Gastrocnemius medialis (tissue), 4 donors: ENCODE data around the gene GASK1A. TPM values are rescaled to one million over a fixed set of nuclear protein-coding genes. Genes with fewer than 3 reads are reported as not detected.

Source experiments
- ATAC-seq, 2 donors: fragments of 150-250 bp; one replicate each; pipeline ENCODE4 v1.9.1; 2016
- DNase-seq, 2 donors: peaks; one replicate each; pipeline ENCODE4 v3.0.0-alpha.2; 2019
- H3K27ac ChIP-seq, 4 donors: fragments of 200-600 bp; sonication (generic); 1 replicate in 1 of 4; 2 replicates in 3 of 4; pipeline ENCODE4 v1.5.1; 2016 to 2018; ENCODE audit warnings: mild to moderate bottlenecking in 2 of 4, moderate library complexity in 1 of 4
- H3K27me3 ChIP-seq, 3 donors: fragments of 200-600 bp; sonication (generic) in 2 of 3; 1 replicate in 1 of 3; 2 replicates in 2 of 3; pipeline versions ENCODE4 v1.5.1 to v1.6.0; 2016 to 2019; ENCODE audit warnings: mild to moderate bottlenecking in 1 of 3, moderate library complexity in 1 of 3
- H3K36me3 ChIP-seq, 2 donors: fragments of 200-600 bp; sonication (generic) in 1 of 2; one replicate each; pipeline ENCODE4 v1.5.1; 2017 to 2018
- H3K4me1 ChIP-seq, 2 donors: fragments of 200-600 bp; sonication (generic) in 1 of 2; one replicate each; pipeline ENCODE4 v1.5.1; 2016 to 2017; ENCODE audit warnings: mild to moderate bottlenecking in 2 of 2
- H3K4me3 ChIP-seq, 4 donors: fragments of 200-600 bp; sonication (generic) in 3 of 4; 1 replicate in 1 of 4; 2 replicates in 3 of 4; pipeline ENCODE4 v1.5.1; 2016 to 2019; ENCODE audit warnings: mild to moderate bottlenecking in 2 of 4
- H3K9me3 ChIP-seq, 3 donors: fragments of 200-600 bp; sonication (generic) in 2 of 3; 1 replicate in 1 of 3; 2 replicates in 2 of 3; pipeline ENCODE4 v1.5.1; 2016 to 2019
- CTCF ChIP-seq, 5 experiments: fragments of 450-650 bp in 3 of 5; fragments of 200-600 bp in 2 of 5; sonication (generic) in 2 of 5; IDR thresholded peaks in 4 of 5; conservative IDR thresholded peaks in 1 of 5; 1 replicate in 4 of 5; 2 replicates in 1 of 5; pipeline ENCODE4 v1.5.1; 2016 to 2019; ENCODE audit warnings: antibody characterized with exemption in 5 of 5, mild to moderate bottlenecking in 3 of 5, moderate library complexity in 3 of 5
- POLR2A ChIP-seq, 2 donors: fragments of 450-650 bp; IDR thresholded peaks; one replicate each; pipeline ENCODE4 v1.6.1; 2017; ENCODE audit warnings: antibody characterized with exemption in 2 of 2, mild to moderate bottlenecking in 2 of 2, moderate library complexity in 2 of 2
- in situ Hi-C, 4 donors: fragments of 200-750 bp; cut with MboI; loops; one replicate each; pipeline versions ENCODE4 v1.15.0 to v1.8.0; 2017; ENCODE audit warnings: low sequenced_read_pairs in 4 of 4
- intact Hi-C: fragments of 100-400 bp; cut with DNase I; formaldehyde crosslinking; loops from one replicate; pipeline ENCODE4 v1.15.1; 2023; ENCODE audit warnings: low total_unique reads
- total RNA-seq, 4 donors: library from RNA; depleted of rRNA; stranded (reverse); fragments of >200 nt; gene quantifications; one replicate each; pipeline versions ENCODE4 v1.1.0 to v1.2.3, GENCODE V29; 2016

The GASK1A gene
- total RNA-seq, 4 donors from 2014 or later, result 0.52 to 6.8 (median 0.87) TPM

- intact Hi-C loops (no loop called here), in situ Hi-C loops (loop anchor here in 1 of 4 donors (25.0 kb wide), 1 partner anchor 136 kb away; no protein-coding TSS in a partner anchor)
- H3K27me3 ChIP-seq, result no peaks in the 10 kb centered on the region
- H3K4me1 ChIP-seq, result peaks cover 33 to 34% of the 10 kb centered on the region in 2 donors
- TF ChIP-seq CTCF (IDR thresholded peaks at IDR 0.05 in 4 of 5, conservative IDR thresholded peaks at IDR 0.05 in 1 of 5) (no peak), POLR2A (IDR thresholded peaks at IDR 0.05) (no peak)
- H3K27ac ChIP-seq, result no peak overlapping the region
- no peak for ATAC-seq
- no peaks in the 10 kb centered on the region for H3K36me3 ChIP-seq
- no peaks in the 10 kb centered on the region for H3K9me3 ChIP-seq
- DNase-seq, result no peak
- no peak overlapping the region for H3K4me3 ChIP-seq
Observed at GRCh38 chr3:43098761-43099160, 119.7 kb downstream of the GASK1A start.

- peaks cover 18 to 23% of the 10 kb centered on the region in 2 donors for H3K4me1 ChIP-seq
- H3K27me3 ChIP-seq, result no peaks in the 10 kb centered on the region
- TF ChIP-seq CTCF (IDR thresholded peaks at IDR 0.05 in 4 of 5, conservative IDR thresholded peaks at IDR 0.05 in 1 of 5), result no peak
- TF ChIP-seq POLR2A (IDR thresholded peaks at IDR 0.05), result no peak
- ATAC-seq (no peak), DNase-seq (no peak)
- no peak overlapping the region for H3K4me3 ChIP-seq
- intact Hi-C loops, result no loop called here
- H3K9me3 ChIP-seq, result no peaks in the 10 kb centered on the region
- no peak overlapping the region for H3K27ac ChIP-seq
- H3K36me3 ChIP-seq, result no peaks in the 10 kb centered on the region
- in situ Hi-C loops, result no loop called here
Observed at GRCh38 chr3:43102773-43103480, 123.8 kb downstream of the GASK1A start.

- DNase-seq (no peak), ATAC-seq (no peak)
- H3K27me3 ChIP-seq, result no peaks in the 10 kb centered on the region
- intact Hi-C loops (no loop called here), in situ Hi-C loops (no loop called here)
- H3K36me3 ChIP-seq, result no peaks in the 10 kb centered on the region
- no peak overlapping the region for H3K4me3 ChIP-seq
- TF ChIP-seq CTCF (IDR thresholded peaks at IDR 0.05 in 4 of 5, conservative IDR thresholded peaks at IDR 0.05 in 1 of 5) (no peak), POLR2A (IDR thresholded peaks at IDR 0.05) (no peak)
- peaks cover 18 to 23% of the 10 kb centered on the region in 2 donors for H3K4me1 ChIP-seq
- H3K27ac ChIP-seq, result no peak overlapping the region
- H3K9me3 ChIP-seq, result no peaks in the 10 kb centered on the region
Observed at GRCh38 chr3:43104039-43104438, 124.9 kb downstream of the GASK1A start.

- no peaks in the 10 kb centered on the region for H3K27me3 ChIP-seq
- peak overlapping the region; percentile 71 to 88 (median 78) for H3K27ac ChIP-seq
- no peaks in the 10 kb centered on the region for H3K36me3 ChIP-seq
- H3K9me3 ChIP-seq, result no peaks in the 10 kb centered on the region
- in situ Hi-C loops, result no loop called here
- H3K4me3 ChIP-seq, result peak overlapping the region; percentile 78 to 95 (median 93)
- no peak for DNase-seq
- ATAC-seq, result peak; percentile 10 to 35
- TF ChIP-seq POLR2A (IDR thresholded peaks at IDR 0.05) (no peak), CTCF (IDR thresholded peaks at IDR 0.05 in 4 of 5, conservative IDR thresholded peaks at IDR 0.05 in 1 of 5) (no peak)
- intact Hi-C loops, result loop anchor here (5.0 kb wide), 1 partner anchor 182 kb away; the partner anchor contains the start of gene SNRK
- H3K4me1 ChIP-seq, result peaks cover 18 to 23% of the 10 kb centered on the region in 2 donors
Observed at GRCh38 chr3:43104660-43105595, 125.8 kb downstream of the GASK1A start.
